Measurements from ENCODE around the gene CARS2.

- TF ChIP-seq POLR2A (IDR thresholded peaks at IDR 0.05) (no peak), CTCF (IDR thresholded peaks at IDR 0.05) (no peak)
These were observed 77.5 kb downstream of the CARS2 start for GRCh38 chr13:110628477-110628793.
